ENCODE results near the gene HPX. TPM values are rescaled to one million over a fixed set of nuclear protein-coding genes. Genes with fewer than 3 reads are reported as not detected.

The HPX gene
- total and polyA plus RNA-seq, 12 donors, result 0.26 to 25.2 (median 1.7) TPM

DNA sequence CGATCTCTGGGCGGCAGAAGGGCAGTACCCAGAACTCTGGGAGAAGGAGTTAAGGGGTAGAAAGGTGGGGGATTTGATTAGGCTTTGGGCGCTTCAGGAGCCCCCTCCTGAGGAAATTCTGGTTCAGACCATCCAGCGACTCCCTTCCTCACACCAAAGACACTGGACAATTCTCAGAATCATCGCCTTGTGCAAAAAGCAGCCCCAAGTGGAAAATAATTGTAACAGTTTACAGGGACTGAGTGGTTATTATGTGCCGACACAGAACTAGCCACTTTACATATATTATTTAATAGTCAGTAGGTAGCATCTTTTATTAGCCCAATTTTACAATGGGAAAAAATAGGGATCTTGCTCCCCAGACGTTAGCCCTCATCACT lies 33.6 kb upstream of the HPX start:
- Histone ChIP-seq H3K4me3 (peak overlapping the region in 2 of 4 donors; percentile 63 to 92), H3K36me3 (replicated peaks in 1 of 2) (peaks cover 0 to 26% of the 10 kb centered on the region in 2 donors), H3K4me1 (replicated peaks in 1 of 2) (peaks cover 5 to 14% of the 10 kb centered on the region in 2 donors), H3K27me3 (no peaks in the 10 kb centered on the region), H3K27ac (peak overlapping the region; percentile 84 to 97 (median 95)), H3K9me3 (replicated peaks in 1 of 3) (no peaks in the 10 kb centered on the region)
- intact Hi-C loops (cut with DNase I), result no loop called here
- TF ChIP-seq POLR2A (IDR thresholded peaks at IDR 0.05), result no peak
- TF ChIP-seq, protein P1, sequence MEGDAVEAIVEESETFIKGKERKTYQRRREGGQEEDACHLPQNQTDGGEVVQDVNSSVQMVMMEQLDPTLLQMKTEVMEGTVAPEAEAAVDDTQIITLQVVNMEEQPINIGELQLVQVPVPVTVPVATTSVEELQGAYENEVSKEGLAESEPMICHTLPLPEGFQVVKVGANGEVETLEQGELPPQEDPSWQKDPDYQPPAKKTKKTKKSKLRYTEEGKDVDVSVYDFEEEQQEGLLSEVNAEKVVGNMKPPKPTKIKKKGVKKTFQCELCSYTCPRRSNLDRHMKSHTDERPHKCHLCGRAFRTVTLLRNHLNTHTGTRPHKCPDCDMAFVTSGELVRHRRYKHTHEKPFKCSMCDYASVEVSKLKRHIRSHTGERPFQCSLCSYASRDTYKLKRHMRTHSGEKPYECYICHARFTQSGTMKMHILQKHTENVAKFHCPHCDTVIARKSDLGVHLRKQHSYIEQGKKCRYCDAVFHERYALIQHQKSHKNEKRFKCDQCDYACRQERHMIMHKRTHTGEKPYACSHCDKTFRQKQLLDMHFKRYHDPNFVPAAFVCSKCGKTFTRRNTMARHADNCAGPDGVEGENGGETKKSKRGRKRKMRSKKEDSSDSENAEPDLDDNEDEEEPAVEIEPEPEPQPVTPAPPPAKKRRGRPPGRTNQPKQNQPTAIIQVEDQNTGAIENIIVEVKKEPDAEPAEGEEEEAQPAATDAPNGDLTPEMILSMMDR (IDR thresholded peaks at IDR 0.05), result no peak
- no peak for DNase-seq
- 24 to 37% (median 32%) methylated on average over 6 to 7 of the region's 7 CpGs for WGBS, 4 donors

DNA sequence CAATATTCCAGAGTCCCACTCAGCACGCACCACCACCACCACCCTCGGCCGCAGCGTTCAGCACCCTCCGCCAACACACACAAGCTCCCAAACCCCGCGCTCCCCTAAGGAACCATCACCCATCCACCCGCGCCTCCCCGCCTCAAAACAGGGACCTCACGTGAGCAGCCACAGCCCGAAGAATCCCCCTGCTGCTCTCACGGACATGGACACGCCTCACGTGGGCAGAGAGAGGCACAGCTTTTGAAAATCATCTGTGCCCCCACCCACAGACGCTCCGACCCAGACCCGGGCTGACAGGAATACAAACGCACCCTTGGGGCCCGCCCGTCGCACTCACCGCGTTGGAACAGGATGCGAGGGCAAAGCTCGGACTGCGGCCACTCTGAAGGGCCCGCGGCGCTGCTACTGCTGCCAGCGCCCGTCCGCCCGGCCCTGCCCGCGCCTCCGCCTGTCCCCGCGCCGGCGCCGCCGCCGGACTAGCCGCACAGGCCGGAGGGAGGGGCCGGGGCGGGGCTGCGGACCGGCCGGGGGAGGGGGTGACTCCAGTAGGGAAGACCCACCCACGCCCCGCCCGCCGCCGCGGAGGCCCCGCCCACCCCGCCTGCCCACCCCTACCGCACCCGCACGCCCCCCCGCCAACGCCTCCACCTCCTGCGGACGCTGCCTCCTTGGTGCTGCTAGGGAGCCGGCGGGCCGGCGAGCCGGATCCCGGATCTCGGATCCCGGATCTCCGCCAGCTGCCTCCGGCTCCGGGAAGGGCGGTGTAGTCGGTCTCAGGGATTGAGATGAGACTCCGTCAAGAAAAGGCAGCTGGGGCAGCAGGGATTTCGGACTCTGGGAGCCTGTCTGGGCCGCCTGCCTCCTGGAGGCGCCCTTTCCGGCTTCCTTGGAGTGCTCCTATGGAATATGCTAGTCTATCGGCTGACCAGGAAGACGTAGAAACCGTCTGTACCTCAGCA lies 32.9 kb upstream of the HPX start, which contains the start of gene TRIM3:
Gene TRIM3 (minus strand): TSS at position 491 of the 962 bp plus-strand sequence. CDS start 8,246 bp downstream, outside the sequence.
- intact Hi-C loops (cut with DNase I), result no loop called here
- WGBS, 4 donors, result 0 to 10% (median 1%) methylated on average over 4 to 87 of the region's 87 CpGs
- Histone ChIP-seq H3K9me3 (replicated peaks in 1 of 3) (no peaks in the 10 kb centered on the region), H3K4me3 (peak within 1 kb of the TSS in 2 of 4 donors; percentile 75 to 92), H3K27me3 (no peaks in the 10 kb centered on the region), H3K4me1 (replicated peaks in 1 of 2) (peaks cover 5 to 15% of the 10 kb centered on the region in 2 donors), H3K27ac (peak within 1 kb of the TSS; percentile 84 to 97 (median 95)), H3K36me3 (replicated peaks in 1 of 2) (peaks cover 0 to 22% of the 10 kb centered on the region in 2 donors)
- peak; percentile 68 to 86 for TF ChIP-seq POLR2A (IDR thresholded peaks at IDR 0.05)
- TF ChIP-seq, protein P1 (IDR thresholded peaks at IDR 0.05), result no peak
- DNase-seq, result peak; percentile 95 to 97 (median 95)

DNA sequence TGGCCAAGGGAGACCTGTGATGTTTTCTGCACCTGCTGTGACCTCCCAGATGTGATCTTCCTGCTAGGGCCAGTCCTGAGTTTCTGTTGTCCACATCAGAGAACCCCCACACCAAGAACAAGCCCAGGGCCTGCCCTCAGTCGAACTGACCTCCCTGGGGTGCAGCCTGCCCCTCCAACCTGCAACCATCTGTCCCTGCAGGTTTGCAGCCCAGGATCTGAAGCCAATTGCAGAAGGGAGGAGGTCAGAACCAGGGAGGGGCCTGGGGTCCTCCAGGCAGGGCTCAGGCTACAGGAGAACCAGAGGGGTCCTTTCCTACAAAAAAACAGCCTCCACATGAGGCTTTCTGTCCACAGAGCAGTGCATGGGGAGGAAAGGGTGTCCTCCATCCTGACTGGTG lies 32.1 kb upstream of the HPX start:
- peak overlapping the region in 2 of 4 donors; percentile 75 to 92 for H3K4me3 ChIP-seq
- peak overlapping the region in 1 of 5 donors; percentile 97 for H3K27ac ChIP-seq
- TF ChIP-seq, protein P1 (IDR thresholded peaks at IDR 0.05), result no peak
- no peak for TF ChIP-seq POLR2A (IDR thresholded peaks at IDR 0.05)
- H3K36me3 ChIP-seq (replicated peaks in 1 of 2), result peaks cover 0 to 14% of the 10 kb centered on the region in 2 donors
- H3K27me3 ChIP-seq, result no peaks in the 10 kb centered on the region
- no peaks in the 10 kb centered on the region for H3K9me3 ChIP-seq (replicated peaks in 1 of 3)
- H3K4me1 ChIP-seq (replicated peaks in 1 of 2), result peaks cover 5 to 19% of the 10 kb centered on the region in 2 donors
- intact Hi-C loops (cut with DNase I), result no loop called here
- DNase-seq, result no peak
- 50 to 56% (median 54%) methylated on average over 1 of the region's 1 CpG; no CpG with 5 or more reads in 1 of the 4 donors for WGBS, 4 donors

- TF ChIP-seq, protein P1 (IDR thresholded peaks at IDR 0.05), result no peak
- no peak for TF ChIP-seq POLR2A (IDR thresholded peaks at IDR 0.05)
- no peak for DNase-seq
- no peaks in the 10 kb centered on the region for H3K9me3 ChIP-seq (replicated peaks in 1 of 3)
- H3K27ac ChIP-seq, result peak overlapping the region in 2 of 5 donors; percentile 7 to 74
- H3K4me3 ChIP-seq, result no peak overlapping the region
- H3K27me3 ChIP-seq, result no peaks in the 10 kb centered on the region
- peaks cover 4 to 18% of the 10 kb centered on the region in 2 donors for H3K4me1 ChIP-seq (replicated peaks in 1 of 2)
- intact Hi-C loops (cut with DNase I), result no loop called here
- WGBS, 4 donors, result 78 to 96% (median 91%) methylated on average over 1 of the region's 1 CpG
- no peaks in the 10 kb centered on the region for H3K36me3 ChIP-seq (replicated peaks in 1 of 2)
Measured at GRCh38 chr11:6469599-6469998, 28.8 kb upstream of the HPX start.

Measured in adrenal gland (tissue), 12 donors.